SH-SY5Y (cell line): ENCODE data around the gene MRPS18A.

Experiments
- GATA2 ChIP-seq: IDR thresholded peaks from 2 replicates; pipeline ENCODE4 v1.6.1; 2011; ENCODE audit warnings: mild to moderate bottlenecking, low read depth, low read length
- GATA3 ChIP-seq: IDR thresholded peaks from 2 replicates; pipeline ENCODE4 v1.6.1; 2011; ENCODE audit warnings: low read depth, mild to moderate bottlenecking, low read length, moderate library complexity

DNA sequence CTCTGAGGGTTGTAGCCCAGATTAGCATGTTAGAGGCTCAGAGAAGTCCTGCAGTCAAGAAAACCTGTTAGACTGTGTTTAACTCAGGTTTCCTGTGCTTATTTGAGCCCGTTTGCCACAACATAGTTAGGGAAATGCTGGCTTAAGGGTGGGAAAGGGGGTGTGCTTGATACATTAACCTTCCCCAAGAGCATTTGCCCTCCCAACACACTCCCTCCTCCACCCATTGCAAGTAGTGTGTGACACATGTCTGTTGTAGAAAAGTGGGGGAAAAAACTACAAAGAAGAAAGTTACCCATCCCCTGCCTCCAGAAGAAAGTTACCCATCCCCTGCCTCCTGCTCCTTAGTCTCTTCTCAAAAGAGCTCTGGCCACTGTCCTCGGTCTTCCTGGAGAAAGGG lies 36.8 kb upstream of the MRPS18A start:
- TF ChIP-seq GATA2: no peak
- no peak for TF ChIP-seq GATA3
